GM12872 (cell line): Measurements from ENCODE around the gene RPS3.

Experiments used
- TF ChIP-seq, protein P1 (sequence below): IDR thresholded peaks from 3 replicates; pipeline ENCODE4 v1.5.1; 2011; ENCODE audit warnings: low read depth, mild to moderate bottlenecking, low read length, moderate library complexity; ENCODE audit not compliant: insufficient read depth

The RPS3 gene

DNA sequence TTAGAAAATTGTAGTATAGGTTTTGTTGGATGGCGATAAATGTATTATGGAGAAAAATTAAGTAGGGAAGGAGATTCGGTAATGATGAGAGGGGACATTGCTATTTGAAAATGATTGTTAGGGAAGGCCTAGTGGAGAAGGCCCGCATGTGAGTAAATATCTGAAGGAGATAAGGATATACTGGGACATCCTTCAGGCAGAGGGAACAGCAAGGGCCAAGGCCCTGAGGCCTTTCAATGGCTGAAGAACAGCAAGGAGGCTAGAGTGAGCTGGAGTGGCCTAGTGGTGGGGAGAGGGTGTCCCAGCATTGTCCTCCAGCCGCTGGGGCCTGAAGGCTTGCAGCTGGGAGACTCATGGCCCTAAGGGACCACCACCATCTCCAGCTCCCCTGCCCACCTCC is 24.7 kb upstream of the RPS3 start:
- TF ChIP-seq, protein P1, sequence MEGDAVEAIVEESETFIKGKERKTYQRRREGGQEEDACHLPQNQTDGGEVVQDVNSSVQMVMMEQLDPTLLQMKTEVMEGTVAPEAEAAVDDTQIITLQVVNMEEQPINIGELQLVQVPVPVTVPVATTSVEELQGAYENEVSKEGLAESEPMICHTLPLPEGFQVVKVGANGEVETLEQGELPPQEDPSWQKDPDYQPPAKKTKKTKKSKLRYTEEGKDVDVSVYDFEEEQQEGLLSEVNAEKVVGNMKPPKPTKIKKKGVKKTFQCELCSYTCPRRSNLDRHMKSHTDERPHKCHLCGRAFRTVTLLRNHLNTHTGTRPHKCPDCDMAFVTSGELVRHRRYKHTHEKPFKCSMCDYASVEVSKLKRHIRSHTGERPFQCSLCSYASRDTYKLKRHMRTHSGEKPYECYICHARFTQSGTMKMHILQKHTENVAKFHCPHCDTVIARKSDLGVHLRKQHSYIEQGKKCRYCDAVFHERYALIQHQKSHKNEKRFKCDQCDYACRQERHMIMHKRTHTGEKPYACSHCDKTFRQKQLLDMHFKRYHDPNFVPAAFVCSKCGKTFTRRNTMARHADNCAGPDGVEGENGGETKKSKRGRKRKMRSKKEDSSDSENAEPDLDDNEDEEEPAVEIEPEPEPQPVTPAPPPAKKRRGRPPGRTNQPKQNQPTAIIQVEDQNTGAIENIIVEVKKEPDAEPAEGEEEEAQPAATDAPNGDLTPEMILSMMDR = no peak

DNA sequence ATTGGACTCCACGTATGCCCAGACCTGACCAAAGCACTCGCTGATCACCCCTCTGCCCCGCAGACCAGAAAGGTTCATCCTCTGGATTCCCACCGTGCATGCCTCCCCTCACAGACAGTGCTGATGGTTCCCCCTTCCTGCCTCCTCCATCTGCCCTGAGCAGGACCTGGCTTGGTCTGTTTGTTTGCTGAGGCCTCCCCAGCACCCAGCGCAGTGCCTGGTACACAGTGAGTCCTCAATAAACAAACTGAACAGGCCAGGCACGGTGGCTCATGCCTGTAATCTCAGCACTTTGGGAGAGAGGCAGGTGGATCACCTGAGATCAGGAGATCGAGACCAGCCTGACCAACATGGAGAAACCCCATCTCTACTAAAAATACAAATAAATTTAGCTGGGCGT is 23.7 kb upstream of the RPS3 start:
- TF ChIP-seq, protein P1 = no peak

DNA sequence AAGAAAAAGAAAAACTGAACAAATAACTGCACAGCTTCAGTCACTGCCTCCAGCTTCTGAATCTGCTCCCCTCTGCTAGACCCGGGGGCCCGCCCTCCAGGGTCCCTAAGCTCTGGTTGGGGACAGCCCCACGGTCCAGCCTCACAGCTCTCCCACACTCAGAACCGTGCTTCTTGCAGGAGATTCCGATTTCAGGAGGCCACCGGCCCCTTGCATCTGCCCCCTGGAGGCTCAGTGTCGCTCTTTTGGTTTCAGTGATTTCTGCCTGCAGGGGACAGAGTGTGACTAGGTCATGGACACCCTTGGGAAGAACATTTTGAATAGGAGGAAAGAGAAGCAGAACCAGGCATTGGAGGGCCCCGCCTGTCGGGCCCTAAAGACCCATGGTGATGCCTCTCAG is 23.1 kb upstream of the RPS3 start:
- TF ChIP-seq, protein P1 = no peak

DNA sequence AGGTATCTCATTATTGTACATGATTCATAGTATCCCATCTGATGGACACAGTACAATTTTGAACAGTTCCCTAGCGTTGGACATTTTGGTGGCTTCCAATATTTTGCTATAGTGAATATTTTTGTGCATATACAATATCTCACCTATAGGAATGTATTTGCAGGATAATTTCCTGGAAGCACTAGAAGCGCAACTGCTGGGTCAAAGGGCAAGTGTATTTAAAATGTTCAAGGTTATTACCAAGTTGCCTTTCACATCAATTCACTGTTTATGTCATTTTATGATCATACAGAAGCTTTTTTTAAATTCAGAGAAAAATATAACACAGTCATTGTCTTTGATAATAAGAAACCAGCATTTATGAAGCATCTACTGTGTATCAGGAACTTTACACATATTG is 19.1 kb upstream of the RPS3 start:
- TF ChIP-seq, protein P1 = no peak

DNA sequence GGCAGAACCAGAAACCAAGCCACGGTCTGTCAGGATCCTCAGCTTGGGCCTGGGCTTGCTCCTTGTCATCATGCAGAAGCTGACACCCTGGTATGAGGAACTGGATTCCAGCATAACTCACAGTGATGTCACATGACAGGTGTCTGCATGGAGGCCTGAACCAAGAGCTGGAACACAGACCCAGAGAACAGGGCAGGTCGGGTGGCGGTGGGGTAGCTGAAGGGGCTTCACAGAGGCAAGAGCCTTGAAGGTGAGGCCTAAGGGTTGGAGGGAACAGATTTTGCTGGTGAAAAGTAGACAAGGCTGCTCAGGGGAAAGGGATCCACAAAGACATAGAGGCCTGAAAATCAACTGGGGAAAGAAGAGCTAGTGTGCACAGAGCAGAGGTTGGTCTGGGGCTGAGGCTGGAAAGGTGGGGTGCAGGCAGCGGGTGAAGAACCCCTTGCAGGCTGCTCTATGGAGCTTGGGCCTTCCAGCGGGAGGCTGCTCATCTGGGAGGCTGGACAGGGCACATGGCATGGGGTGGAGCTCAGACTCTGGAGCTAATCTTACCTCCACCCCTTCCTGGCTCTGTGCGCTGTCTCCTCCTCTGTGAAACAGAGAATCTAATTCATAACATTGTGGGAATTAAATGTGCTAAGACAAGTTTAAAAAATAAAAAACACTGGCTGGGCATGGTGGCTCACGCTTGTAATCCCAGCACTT is 18.4 kb upstream of the RPS3 start:
- TF ChIP-seq, protein P1 = no peak

DNA sequence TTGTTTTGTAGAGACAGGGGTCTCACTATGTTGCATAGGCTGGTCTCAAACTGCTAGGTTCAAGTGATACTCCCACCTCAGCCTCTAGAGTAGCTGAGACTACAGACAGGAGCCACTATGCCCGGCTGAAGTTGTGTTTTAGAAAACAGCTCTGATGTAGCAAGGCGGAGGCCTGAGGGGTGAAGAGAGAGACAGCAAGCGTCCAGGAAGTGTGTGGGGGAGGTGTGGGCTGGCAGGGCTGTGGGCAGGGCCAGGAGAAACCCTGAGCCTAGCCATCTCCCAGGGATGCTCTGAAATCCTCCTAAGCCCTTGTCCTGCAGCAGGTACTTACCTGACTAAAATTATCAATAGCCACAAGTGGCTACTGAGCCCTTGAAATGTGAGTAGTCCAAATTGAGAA is 16.1 kb upstream of the RPS3 start:
- TF ChIP-seq, protein P1 = no peak

DNA sequence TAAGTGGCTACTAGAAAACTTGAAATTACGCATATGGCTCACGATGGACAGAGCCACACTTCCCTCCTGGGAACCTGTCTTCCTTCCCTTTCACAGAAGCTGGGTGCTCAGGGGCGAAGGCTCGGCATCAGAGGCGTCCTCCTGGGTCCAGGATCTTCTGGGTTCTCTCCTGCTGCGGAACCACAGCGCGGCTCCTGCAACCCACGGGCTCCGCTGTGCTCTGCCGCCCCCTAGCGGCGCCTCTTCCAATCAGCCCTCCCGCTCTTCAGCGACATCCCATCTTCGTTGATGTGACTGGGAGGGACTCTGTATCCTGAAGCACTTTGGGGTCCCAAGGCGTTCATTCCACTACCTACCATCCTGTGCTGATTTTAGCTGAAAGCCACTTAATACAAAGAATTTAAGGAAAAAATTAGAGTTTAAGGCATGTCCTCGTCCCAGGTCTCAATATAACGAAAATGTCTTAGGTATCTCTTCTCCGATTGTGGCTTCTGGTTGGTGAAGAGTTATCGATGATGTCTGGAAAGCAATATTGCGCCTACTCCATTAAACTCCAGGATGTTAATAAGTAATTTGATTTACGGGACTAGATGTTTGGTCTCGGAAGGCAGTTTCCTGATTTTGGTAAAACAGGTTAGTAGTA is 14.8 kb upstream of the RPS3 start:
- TF ChIP-seq, protein P1 = peak; percentile 97
